Stimulated activated naive CD8-positive, alpha-beta T cell treated with anti-CD3 and anti-CD28 coated beads, Interleukin-15, Interleukin-2, amounts not matched to agents 100 U/mL and 50 U/mL, for 24 hours (primary cell): Measurements from ENCODE around the gene NEUROG1.
"Not testable (repeated sequence)": the region's sequence is repeated elsewhere in the genome, so short reads cannot be mapped to it uniquely, and the experiment has no call there.

ENCODE experiments used
- ATAC-seq: fragments of 150-1000 bp; cut with Tn5 transposase; one replicate; pipeline ENCODE4 v1.10.0; 2021
- DNase-seq: peaks from one replicate; pipeline ENCODE4 v3.0.0; 2021

The NEUROG1 gene

GRCh38 chr5:135535420-135535819 lies 344 bp downstream of the NEUROG1 start:
- DNase-seq = no peak

GRCh38 chr5:135534609-135535419 lies 950 bp downstream of the NEUROG1 start:
- ATAC-seq = no peak
- no peak for DNase-seq

More at GRCh38 chr5:135535420-135535819, 344 bp downstream of the NEUROG1 start:
- no peak for ATAC-seq

GRCh38 chr5:135533794-135534193 lies 2.0 kb downstream of the NEUROG1 start:
- ATAC-seq (no peak), DNase-seq (no peak)

- ATAC-seq (no peak), DNase-seq (no peak)
Observed at GRCh38 chr5:135533334-135533733, 2.4 kb downstream of the NEUROG1 start.

- DNase-seq, ATAC-seq: not testable (repeated sequence)
Observed at GRCh38 chr5:135529576-135529975, 6.2 kb downstream of the NEUROG1 start.

- DNase-seq (no peak), ATAC-seq (no peak)
Observed at GRCh38 chr5:135526924-135527323, 8.8 kb downstream of the NEUROG1 start.

- DNase-seq = no peak
- ATAC-seq = no peak
Observed at GRCh38 chr5:135521964-135522363, 13.8 kb downstream of the NEUROG1 start.

- ATAC-seq (no peak), DNase-seq (no peak)
Observed at GRCh38 chr5:135517631-135518030, 18.1 kb downstream of the NEUROG1 start.

- ATAC-seq (no peak), DNase-seq (no peak)
Observed at GRCh38 chr5:135514116-135514515, 21.6 kb downstream of the NEUROG1 start.

- DNase-seq (no peak), ATAC-seq (no peak)
Observed at GRCh38 chr5:135511761-135512575, 23.8 kb downstream of the NEUROG1 start.

GRCh38 chr5:135509995-135510394 lies 25.8 kb downstream of the NEUROG1 start:
- ATAC-seq = no peak
- DNase-seq = no peak

GRCh38 chr5:135508496-135509005 lies 27.2 kb downstream of the NEUROG1 start:
- ATAC-seq (no peak), DNase-seq (no peak)

- ATAC-seq (no peak), DNase-seq (no peak)
Observed at GRCh38 chr5:135505973-135506372, 29.8 kb downstream of the NEUROG1 start.

- no peak for DNase-seq
- ATAC-seq = no peak
Observed at GRCh38 chr5:135504376-135504775, 31.4 kb downstream of the NEUROG1 start.

- no peak for ATAC-seq
- no peak for DNase-seq
Observed at GRCh38 chr5:135503871-135504270, 31.9 kb downstream of the NEUROG1 start.

GRCh38 chr5:135502836-135503520 lies 32.8 kb downstream of the NEUROG1 start:
- ATAC-seq = no peak

GRCh38 chr5:135501965-135502364 lies 33.8 kb downstream of the NEUROG1 start:
- no peak for DNase-seq
- ATAC-seq = no peak

More at GRCh38 chr5:135502836-135503520, 32.8 kb downstream of the NEUROG1 start:
- no peak for DNase-seq

GRCh38 chr5:135498637-135498995 lies 37.1 kb downstream of the NEUROG1 start:
- no peak for DNase-seq
- ATAC-seq = no peak

- no peak for DNase-seq
- no peak for ATAC-seq
Observed at GRCh38 chr5:135497971-135498636, 37.7 kb downstream of the NEUROG1 start.

- not testable (repeated sequence) for ATAC-seq, DNase-seq
Observed at GRCh38 chr5:135495531-135495930, 40.2 kb downstream of the NEUROG1 start.

- DNase-seq = no peak
- ATAC-seq = no peak
Observed at GRCh38 chr5:135494196-135494595, 41.6 kb downstream of the NEUROG1 start.
